Lower leg skin (tissue), 3 donors: ENCODE results near the gene TBCEL.

Source experiments
- CTCF ChIP-seq, 3 donors: fragments of 450-650 bp; IDR thresholded peaks; one replicate each; pipeline ENCODE4 v1.5.1; 2016; ENCODE audit warnings: antibody characterized with exemption in 3 of 3, mild to moderate bottlenecking in 3 of 3, moderate library complexity in 2 of 3
- POLR2A ChIP-seq, 2 donors: fragments of 450-650 bp; IDR thresholded peaks; one replicate each; pipeline ENCODE4 v1.6.1; 2016 to 2017; ENCODE audit warnings: antibody characterized with exemption in 2 of 2, mild to moderate bottlenecking in 1 of 2, moderate library complexity in 1 of 2

GRCh38 chr11:121040614-121041002 is 16.7 kb downstream of the TBCEL start:
- TF ChIP-seq POLR2A (IDR thresholded peaks at IDR 0.05), result no peak
- no peak for TF ChIP-seq CTCF (IDR thresholded peaks at IDR 0.05)
